ENCODE measurements around the gene WBP2. TPM values are rescaled to one million over a fixed set of nuclear protein-coding genes. Genes with fewer than 3 reads are reported as not detected.
A peak's percentile ranks its signal among the peaks of the same experiment; 100 is the strongest.

Gene WBP2
- polyA plus RNA-seq, 3 donors = 62.4 to 93.3 (median 67.9) TPM

GRCh38 chr17:75885431-75885830, 30.3 kb upstream of the WBP2 start:
- Histone ChIP-seq H3K27me3 (ENCODE audit: control insufficient read depth in 2 of 2, insufficient read depth in 2 of 2, low read length in 2 of 2) (peaks cover 0 to 4% of the 10 kb centered on the region in 2 donors), H3K4me1 (ENCODE audit: control insufficient read depth in 1 of 2, insufficient read depth in 2 of 2, low read length in 2 of 2) (peaks cover 8 to 14% of the 10 kb centered on the region in 2 donors), H3K9ac (ENCODE audit: insufficient read depth, low read length, poor library complexity, severe bottlenecking) (no peak overlapping the region), H4K20me1 (ENCODE audit: insufficient read depth, low read length) (no peaks in the 10 kb centered on the region), H3K36me3 (replicated peaks in 1 of 2; ENCODE audit: control insufficient read depth in 1 of 2, insufficient read depth in 2 of 2, low read length in 2 of 2) (peaks cover 3 to 15% of the 10 kb centered on the region in 2 donors), H3K9me3 (replicated peaks in 1 of 2; ENCODE audit: control insufficient read depth in 1 of 2, insufficient read depth in 1 of 2, low read length in 2 of 2) (no peaks in the 10 kb centered on the region), H3K4me3 (replicated peaks in 1 of 3; ENCODE audit: low read depth in 2 of 3, low read length in 3 of 3) (no peak overlapping the region), H3K79me2 (ENCODE audit: insufficient read depth, low read length) (no peaks in the 10 kb centered on the region), H3K27ac (ENCODE audit: low read depth in 1 of 2, low read length in 2 of 2) (no peak overlapping the region), H3K4me2 (replicated peaks; ENCODE audit: extremely low read depth, low read length, poor library complexity, severe bottlenecking) (no peak overlapping the region), H2AFZ (ENCODE audit: insufficient read depth, low read depth, low read length, poor library complexity, severe bottlenecking) (no peak overlapping the region)
- H3K36me3 Mint-ChIP-seq = peaks cover 8 to 12% of the 10 kb centered on the region in 2 donors
- peak overlapping the region in 1 of 2 donors; percentile 1 for H3K4me3 Mint-ChIP-seq
- no peak for TF ChIP-seq CTCF (IDR thresholded peaks at IDR 0.05)
- peak overlapping the region in 3 of 7 donors; percentile 24 to 73 (median 67) for H3K27ac Mint-ChIP-seq
- peaks cover 13 to 26% (median 19%) of the 10 kb centered on the region in 3 donors for H3K27me3 Mint-ChIP-seq (ENCODE audit: low read depth in 3 of 3)
- H3K4me1 Mint-ChIP-seq = peaks cover 15% of the 10 kb centered on the region
- WGBS (ENCODE audit: insufficient coverage) = 9% methylated on average over 2 of the region's 8 CpGs
- intact Hi-C loops (cut with micrococcal nuclease) = no loop called here
- H3K9me3 Mint-ChIP-seq = peaks cover 0 to 5% (median 0%) of the 10 kb centered on the region in 7 donors
- peak in 1 of 3 donors; percentile 45 for DNase-seq

- Mint-ChIP-seq H3K4me3 (no peak overlapping the region), H3K36me3 (peaks cover 2 to 4% of the 10 kb centered on the region in 2 donors), H3K4me1 (peaks cover 31% of the 10 kb centered on the region), H3K9me3 (peaks cover 0 to 16% (median 4%) of the 10 kb centered on the region in 7 donors), H3K27me3 (ENCODE audit: low read depth in 3 of 3) (peaks cover 39 to 55% (median 47%) of the 10 kb centered on the region in 3 donors), H3K27ac (peak overlapping the region in 1 of 7 donors; percentile 73)
- H3K4me1 ChIP-seq (ENCODE audit: control insufficient read depth in 1 of 2, insufficient read depth in 2 of 2, low read length in 2 of 2) = peaks cover 28 to 31% of the 10 kb centered on the region in 2 donors
- peaks cover 0 to 5% of the 10 kb centered on the region in 2 donors for H3K9me3 ChIP-seq (replicated peaks in 1 of 2; ENCODE audit: control insufficient read depth in 1 of 2, insufficient read depth in 1 of 2, low read length in 2 of 2)
- H3K79me2 ChIP-seq (ENCODE audit: insufficient read depth, low read length) = no peaks in the 10 kb centered on the region
- peaks cover 15 to 32% of the 10 kb centered on the region in 2 donors for H3K27me3 ChIP-seq (ENCODE audit: control insufficient read depth in 2 of 2, insufficient read depth in 2 of 2, low read length in 2 of 2)
- no peak for DNase-seq
- 83% methylated on average over 10 of the region's 15 CpGs for WGBS (ENCODE audit: insufficient coverage)
- no peak overlapping the region for H3K9ac ChIP-seq (ENCODE audit: insufficient read depth, low read length, poor library complexity, severe bottlenecking)
- no peak overlapping the region for H3K4me2 ChIP-seq (replicated peaks; ENCODE audit: extremely low read depth, low read length, poor library complexity, severe bottlenecking)
- intact Hi-C loops (cut with micrococcal nuclease) = no loop called here
- H3K4me3 ChIP-seq (replicated peaks in 1 of 3; ENCODE audit: low read depth in 2 of 3, low read length in 3 of 3) = no peak overlapping the region
- no peaks in the 10 kb centered on the region for H3K36me3 ChIP-seq (replicated peaks in 1 of 2; ENCODE audit: control insufficient read depth in 1 of 2, insufficient read depth in 2 of 2, low read length in 2 of 2)
- no peak for TF ChIP-seq CTCF (IDR thresholded peaks at IDR 0.05)
- no peak overlapping the region for H2AFZ ChIP-seq (ENCODE audit: insufficient read depth, low read depth, low read length, poor library complexity, severe bottlenecking)
- H3K27ac ChIP-seq (ENCODE audit: low read depth in 1 of 2, low read length in 2 of 2) = no peak overlapping the region
- no peaks in the 10 kb centered on the region for H4K20me1 ChIP-seq (ENCODE audit: insufficient read depth, low read length)
Observed at GRCh38 chr17:75881678-75882454, 26.7 kb upstream of the WBP2 start.

Measured in CD14-positive monocyte (primary cell).